ENCODE results near the gene BMPR1B.
"Not testable (repeated sequence)": the region's sequence is repeated elsewhere in the genome, so short reads cannot be mapped to it uniquely, and the experiment has no call there.

BMPR1B gene

GRCh38 chr4:95165926-95166524 lies 408.3 kb downstream of the BMPR1B start:
- no peak overlapping the region for H3K4me3 ChIP-seq (ENCODE audit: low read depth, low read length)
- no peaks in the 10 kb centered on the region for H3K9me3 ChIP-seq (ENCODE audit: severe bottlenecking)
- H3K27me3 ChIP-seq (ENCODE audit: insufficient read depth, low read depth, severe bottlenecking), result no peaks in the 10 kb centered on the region
- no peaks in the 10 kb centered on the region for H3K36me3 ChIP-seq
- DNase-seq, result peak; percentile 43
- H3K27ac ChIP-seq, result no peak overlapping the region
- peak; percentile 23; the same call in 1 of the 2 replicates for TF ChIP-seq CTCF (IDR thresholded peaks at IDR 0.05; ENCODE audit: low read depth, low read length)

DNA sequence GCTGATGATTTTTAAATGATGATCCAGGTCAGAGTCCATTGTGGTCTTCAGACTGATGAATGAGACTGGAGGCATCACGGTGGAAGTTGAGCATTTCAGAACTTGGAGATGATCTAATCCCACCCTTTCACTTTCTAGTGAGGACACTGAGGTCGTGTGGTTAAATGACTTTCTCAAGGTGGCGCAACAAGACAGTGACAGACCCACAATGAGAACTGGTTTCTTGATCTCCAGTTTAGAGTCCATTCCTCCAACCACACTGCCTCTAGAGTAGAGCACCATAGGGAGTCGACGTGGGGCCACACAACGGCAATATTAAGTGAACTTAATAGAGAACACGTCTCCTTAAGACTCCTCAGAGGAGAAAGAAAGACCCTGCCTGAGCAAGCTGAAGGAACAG lies 410.1 kb downstream of the BMPR1B start:
- no peak for DNase-seq
- TF ChIP-seq CTCF (IDR thresholded peaks at IDR 0.05; ENCODE audit: low read depth, low read length), result no peak; the same call in 1 of the 2 replicates
- no peaks in the 10 kb centered on the region for H3K36me3 ChIP-seq
- no peaks in the 10 kb centered on the region for H3K9me3 ChIP-seq (ENCODE audit: severe bottlenecking)
- H3K27me3 ChIP-seq (ENCODE audit: insufficient read depth, low read depth, severe bottlenecking), result no peaks in the 10 kb centered on the region
- H3K27ac ChIP-seq, result no peak overlapping the region
- no peak overlapping the region for H3K4me3 ChIP-seq (ENCODE audit: low read depth, low read length)

DNA sequence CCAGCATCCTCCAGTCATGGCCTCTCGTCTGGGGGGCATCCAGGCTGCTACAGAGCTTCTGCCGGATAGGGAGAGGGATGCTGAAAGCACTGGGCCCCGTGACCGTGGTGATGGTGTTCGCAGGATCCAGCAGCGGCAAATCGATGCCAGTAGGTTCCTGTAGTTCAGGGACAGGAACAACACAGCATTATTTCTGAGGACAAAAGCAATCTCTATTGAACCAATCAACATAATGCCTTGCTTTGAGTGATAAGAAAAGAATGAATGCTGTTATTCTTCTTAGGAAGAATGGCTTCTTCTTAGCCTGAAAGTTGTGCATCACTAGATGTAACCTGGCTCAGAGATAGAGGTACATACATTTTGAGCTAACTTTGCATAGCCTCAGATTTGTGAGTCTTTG lies 412.4 kb downstream of the BMPR1B start:
- Histone ChIP-seq H3K9me3 (ENCODE audit: severe bottlenecking) (no peaks in the 10 kb centered on the region), H3K4me3 (ENCODE audit: low read depth, low read length) (no peak overlapping the region), H3K27me3 (ENCODE audit: insufficient read depth, low read depth, severe bottlenecking) (no peaks in the 10 kb centered on the region), H3K36me3 (no peaks in the 10 kb centered on the region), H3K27ac (no peak overlapping the region)
- TF ChIP-seq CTCF (IDR thresholded peaks at IDR 0.05; ENCODE audit: low read depth, low read length), result no peak
- no peak for DNase-seq

- not testable (repeated sequence) for H3K36me3 ChIP-seq
Observed at GRCh38 chr4:95171377-95171776, 413.6 kb downstream of the BMPR1B start.

DNA sequence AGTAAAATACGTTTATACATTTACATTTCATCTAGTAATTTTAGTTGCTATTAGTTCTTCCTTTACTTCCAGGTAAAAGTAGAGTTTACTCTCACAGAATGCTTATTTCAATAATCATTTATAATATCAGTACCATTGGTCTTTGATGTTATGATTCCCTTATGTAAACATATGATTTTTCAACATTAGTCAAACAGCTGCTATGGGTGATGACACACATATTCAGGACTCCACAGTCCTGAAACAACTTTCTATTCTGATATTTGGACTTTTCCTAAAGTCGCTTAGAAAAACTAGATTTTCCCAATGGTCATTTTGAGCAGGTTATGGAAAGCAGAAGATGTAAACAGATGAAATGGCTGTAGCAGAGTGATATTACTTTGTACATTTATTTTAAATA lies 421.2 kb downstream of the BMPR1B start:
- Histone ChIP-seq H3K36me3 (no peaks in the 10 kb centered on the region), H3K4me3 (ENCODE audit: low read depth, low read length) (no peak overlapping the region), H3K9me3 (ENCODE audit: severe bottlenecking) (peaks cover 15% of the 10 kb centered on the region), H3K27me3 (ENCODE audit: insufficient read depth, low read depth, severe bottlenecking) (no peaks in the 10 kb centered on the region), H3K27ac (no peak overlapping the region)
- TF ChIP-seq CTCF (IDR thresholded peaks at IDR 0.05; ENCODE audit: low read depth, low read length), result no peak
- no peak for DNase-seq

More at GRCh38 chr4:95171377-95171776, 413.6 kb downstream of the BMPR1B start:
- H3K27me3 ChIP-seq (ENCODE audit: insufficient read depth, low read depth, severe bottlenecking); H3K4me3 ChIP-seq (ENCODE audit: low read depth, low read length); H3K9me3 ChIP-seq (ENCODE audit: severe bottlenecking); DNase-seq; H3K27ac ChIP-seq: not testable (repeated sequence)

- no peak for TF ChIP-seq CTCF (IDR thresholded peaks at IDR 0.05; ENCODE audit: low read depth, low read length)
- Histone ChIP-seq H3K9me3 (ENCODE audit: severe bottlenecking) (peaks cover 15% of the 10 kb centered on the region), H3K27me3 (ENCODE audit: insufficient read depth, low read depth, severe bottlenecking) (no peaks in the 10 kb centered on the region), H3K36me3 (no peaks in the 10 kb centered on the region), H3K27ac (no peak overlapping the region), H3K4me3 (ENCODE audit: low read depth, low read length) (no peak overlapping the region)
- DNase-seq, result no peak
Observed at GRCh38 chr4:95180531-95181242, 422.9 kb downstream of the BMPR1B start.

Data from WERI-Rb-1 (cell line).